GM23338 (cell line): ENCODE data around the gene H1-8.

Experiments used
- CREB1 ChIP-seq: fragments of 250-450 bp; sonication (Bioruptor Pico); IDR thresholded peaks from 2 replicates; pipeline ENCODE4 v1.5.0; 2020; ENCODE audit warnings: low read depth, mild to moderate bottlenecking, moderate library complexity
- CTCF ChIP-seq, 2 experiments: fragments of 200-600 bp in 1 of 2; sonication (generic) in 1 of 2; conservative IDR thresholded peaks; 2 replicates each; pipeline versions ENCODE4 v1.5.1 to v1.6.1; 2016 to 2017; ENCODE audit warnings: antibody characterized with exemption in 2 of 2, low read depth in 2 of 2, mild to moderate bottlenecking in 2 of 2, moderate library complexity in 1 of 2
- EZH2 ChIP-seq: fragments of 200-600 bp; sonication (generic); IDR thresholded peaks from one replicate; pipeline ENCODE4 v1.8.0; 2017; ENCODE audit warnings: antibody characterized with exemption, mild to moderate bottlenecking, low read depth; ENCODE audit not compliant: unreplicated experiment
- EZH2phosphoT487 ChIP-seq: fragments of 200-600 bp; sonication (generic); IDR thresholded peaks from one replicate; pipeline ENCODE4 v1.8.1; 2018; ENCODE audit warnings: antibody characterized with exemption; ENCODE audit not compliant: unreplicated experiment
- JUNB ChIP-seq: IDR thresholded peaks from one replicate; pipeline ENCODE4 v1.6.1; 2016; ENCODE audit warnings: antibody characterized with exemption; ENCODE audit not compliant: unreplicated experiment
- NANOG ChIP-seq: IDR thresholded peaks from 2 replicates; pipeline ENCODE4 v1.6.1; 2016; ENCODE audit warnings: antibody characterized with exemption, borderline replicate concordance
- POLR2AphosphoS5 ChIP-seq: IDR thresholded peaks from 2 replicates; pipeline ENCODE4 v1.6.1; 2016; ENCODE audit warnings: antibody characterized with exemption, low read depth
- REST ChIP-seq: IDR thresholded peaks from one replicate; pipeline ENCODE4 v1.6.1; 2018; ENCODE audit warnings: antibody characterized with exemption; ENCODE audit not compliant: unreplicated experiment
- STAT1 ChIP-seq: IDR thresholded peaks from one replicate; pipeline ENCODE4 v1.6.1; 2016; ENCODE audit warnings: antibody characterized with exemption; ENCODE audit not compliant: unreplicated experiment
- ZNF114 ChIP-seq: fragments of 250-450 bp; sonication (Bioruptor Pico); IDR thresholded peaks from 2 replicates; pipeline ENCODE4 v1.5.0; 2020; ENCODE audit warnings: mild to moderate bottlenecking, moderate library complexity
- ZNF331 ChIP-seq: fragments of 250-450 bp; sonication (Bioruptor Pico); IDR thresholded peaks from 2 replicates; pipeline ENCODE4 v1.5.0; 2020; ENCODE audit warnings: low read depth, mild to moderate bottlenecking, moderate library complexity
- ZNF462 ChIP-seq: fragments of 250-450 bp; sonication (Bioruptor Pico); IDR thresholded peaks from 2 replicates; pipeline ENCODE4 v1.5.0; 2020; ENCODE audit warnings: mild to moderate bottlenecking, moderate library complexity
- TF ChIP-seq, protein P1 (sequence below): IDR thresholded peaks from 2 replicates; pipeline ENCODE4 v1.6.1; 2016; ENCODE audit warnings: antibody characterized with exemption

DNA sequence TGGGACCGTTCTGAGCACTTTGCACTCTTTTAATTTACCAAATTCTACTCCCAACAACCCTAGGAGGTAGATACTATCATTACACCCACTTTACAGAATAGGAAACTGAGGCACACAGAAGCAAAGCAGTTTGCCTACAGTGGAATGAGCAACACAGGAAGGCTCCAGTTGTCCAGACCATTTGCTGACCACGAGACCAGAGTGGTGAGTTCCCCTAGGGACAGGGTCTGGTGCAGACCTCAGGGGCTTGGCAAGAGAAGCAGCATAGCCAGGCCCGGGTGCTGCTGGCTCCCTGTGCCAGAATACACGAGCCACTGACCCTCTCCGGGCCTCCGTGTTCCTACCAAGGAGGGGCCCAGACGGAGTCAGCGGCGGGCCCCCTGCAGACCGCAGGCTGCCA, 37.0 kb downstream of the H1-8 start:
- TF ChIP-seq NANOG (no peak), REST (no peak), JUNB (no peak), CTCF (conservative IDR thresholded peaks at IDR 0.05; ENCODE audit: low read depth in 2 of 2) (no peak), POLR2AphosphoS5 (no peak), EZH2 (no peak), CREB1 (CRISPR knock-in tag) (no peak), EZH2phosphoT487 (no peak), STAT1 (no peak), ZNF331 (CRISPR knock-in tag) (no peak), ZNF462 (CRISPR knock-in tag) (no peak), ZNF114 (CRISPR knock-in tag) (no peak)
- TF ChIP-seq, protein P1, sequence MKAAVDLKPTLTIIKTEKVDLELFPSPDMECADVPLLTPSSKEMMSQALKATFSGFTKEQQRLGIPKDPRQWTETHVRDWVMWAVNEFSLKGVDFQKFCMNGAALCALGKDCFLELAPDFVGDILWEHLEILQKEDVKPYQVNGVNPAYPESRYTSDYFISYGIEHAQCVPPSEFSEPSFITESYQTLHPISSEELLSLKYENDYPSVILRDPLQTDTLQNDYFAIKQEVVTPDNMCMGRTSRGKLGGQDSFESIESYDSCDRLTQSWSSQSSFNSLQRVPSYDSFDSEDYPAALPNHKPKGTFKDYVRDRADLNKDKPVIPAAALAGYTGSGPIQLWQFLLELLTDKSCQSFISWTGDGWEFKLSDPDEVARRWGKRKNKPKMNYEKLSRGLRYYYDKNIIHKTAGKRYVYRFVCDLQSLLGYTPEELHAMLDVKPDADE, result no peak
